Spleen (tissue), 13 donors: Measurements from ENCODE around the gene ZNF189. TPM values are rescaled to one million over a fixed set of nuclear protein-coding genes. Genes with fewer than 3 reads are reported as not detected.

Experiments
- DNase-seq: peaks from one replicate; pipeline ENCODE4 v3.0.0-alpha.2; 2020
- H3K27ac ChIP-seq, 8 donors: fragments of 200-600 bp; sonication (generic) in 7 of 8; 1 replicate in 4 of 8; 2 replicates in 4 of 8; pipeline versions ENCODE4 v1.5.0 to v1.8.0; 2016 to 2021; ENCODE audit warnings: inconsistent platforms in 4 of 8, mild to moderate bottlenecking in 4 of 8, moderate library complexity in 1 of 8
- H3K27me3 ChIP-seq, 7 donors: fragments of 200-600 bp; sonication (generic) in 6 of 7; replicated peaks in 1 of 7; 1 replicate in 4 of 7; 2 replicates in 3 of 7; pipeline versions ENCODE4 v1.5.0 to v1.8.0; 2016 to 2021; ENCODE audit warnings: inconsistent platforms in 3 of 7, mild to moderate bottlenecking in 1 of 7
- H3K36me3 ChIP-seq, 6 donors: fragments of 200-600 bp; sonication (generic) in 5 of 6; 1 replicate in 4 of 6; 2 replicates in 2 of 6; pipeline versions ENCODE4 v1.5.0 to v1.8.0; 2016 to 2021; ENCODE audit warnings: inconsistent platforms in 2 of 6
- H3K4me1 ChIP-seq, 6 donors: fragments of 200-600 bp; sonication (generic) in 5 of 6; 1 replicate in 3 of 6; 2 replicates in 3 of 6; pipeline versions ENCODE4 v1.5.0 to v1.8.0; 2016 to 2021; ENCODE audit warnings: inconsistent platforms in 3 of 6
- H3K4me3 ChIP-seq, 8 donors: fragments of 200-600 bp; sonication (generic) in 7 of 8; 1 replicate in 4 of 8; 2 replicates in 4 of 8; pipeline versions ENCODE4 v1.5.0 to v1.8.0; 2016 to 2021; ENCODE audit warnings: inconsistent platforms in 4 of 8, mild to moderate bottlenecking in 4 of 8, moderate library complexity in 2 of 8
- H3K9me3 ChIP-seq, 8 donors: fragments of 200-600 bp; sonication (generic) in 7 of 8; 1 replicate in 4 of 8; 2 replicates in 4 of 8; pipeline versions ENCODE4 v1.5.0 to v1.8.0; 2016 to 2021; ENCODE audit warnings: inconsistent platforms in 4 of 8
- CTCF ChIP-seq, 11 experiments: fragments of 200-600 bp in 7 of 11; fragments of 450-650 bp in 4 of 11; sonication (generic) in 4 of 11; IDR thresholded peaks in 8 of 11; conservative IDR thresholded peaks in 3 of 11; 1 replicate in 7 of 11; 2 replicates in 4 of 11; pipeline versions ENCODE4 v1.4.0 to v1.8.0; 2016 to 2021; ENCODE audit warnings: antibody characterized with exemption in 11 of 11, inconsistent platforms in 4 of 11, mild to moderate bottlenecking in 1 of 11
- POLR2A ChIP-seq, 3 donors: fragments of 450-650 bp; IDR thresholded peaks; one replicate each; pipeline ENCODE4 v1.5.1; 2017; ENCODE audit warnings: antibody characterized with exemption in 3 of 3, mild to moderate bottlenecking in 1 of 3
- POLR2AphosphoS5 ChIP-seq, 3 donors: sonication (generic); formaldehyde crosslinking; IDR thresholded peaks; one replicate each; pipeline ENCODE4 v1.5.1; 2017; ENCODE audit warnings: antibody characterized with exemption in 3 of 3
- WGBS, 5 donors: extraction: QIAGEN DNeasy Blood & Tissue Kit in 3 of 5; methylation state at CpG; one replicate each; pipeline versions ENCODE4 v1.1.5 to v1.1.7; 2013 to 2018; 5-methylcytosine and 5-hydroxymethylcytosine counted together
- intact Hi-C: fragments of 100-400 bp; cut with DNase I; formaldehyde crosslinking; loops from one replicate; pipeline ENCODE4 v1.15.0; 2023; ENCODE audit warnings: low total_unique reads
- long read RNA-seq, 2 donors: transcript quantifications; one replicate each; lab custom pipeline, GENCODE V29; 2026
- polyA plus RNA-seq, 3 donors: library from polyadenylated mRNA; stranded (reverse); fragments of 200-250 nt; gene quantifications; one replicate each; pipeline ENCODE4 v1.2.1, GENCODE V29; 2013
- total RNA-seq, 7 donors: library from RNA; depleted of rRNA in 3 of 7; stranded (reverse); fragments of >200 nt in 3 of 7; fragmentation: NEBNext Ultra II Directional in 4 of 7; extraction: Animal tissue kit (Norgen Biotek cat#: 25700) in 4 of 7; gene quantifications; one replicate each; pipeline versions ENCODE4 v1.1.0 to v1.2.1, GENCODE V29; 2016 to 2021
- donor health status: healthy with polysubstance abuse.
- donor health status: DM: no; HTN: no; CAD: no; lungs with moderate emphysema.
- donor health status: DM: no; HTN: no; CAD: no.
- donor health status: Bipolar disorder and iron deficiency.
- donor health status: healthy.
- donor health status: DM: no; HTN: no; CAD: no.
- donor health status: DM: yes; HTN: yes; CAD: no.

The ZNF189 gene
- total RNA-seq (10 to 100 TPM; 20.0 to 39.0 (median 27.7) TPM), polyA plus RNA-seq (1 to 10 TPM; 7.1 to 9.8 (median 7.3) TPM)
- long read RNA-seq, donor 1, transcript ZNF189-203 (3 exons, 3,134 nt), result major isoform, 7 of 7 reads
- long read RNA-seq, donor 1, partial matches to known transcripts, result 0 of 7 reads
- long read RNA-seq, donor 1, other reads (novel, unspliced or antisense), result 0 of 7 reads
- long read RNA-seq, donor 2, partial matches to known transcripts, result 0 of 2 reads
- long read RNA-seq, donor 2, other reads (novel, unspliced or antisense), result 0 of 2 reads

GRCh38 chr9:101398068-101398929 lies at the start of gene ZNF189, which contains the start of gene MRPL50:
Gene ZNF189 (plus strand): TSS chr9:101398851. CDS start chr9:101399157, 306 bp downstream.
Gene MRPL50 (minus strand): TSS chr9:101398618. CDS start chr9:101398592, 26 bp downstream.
- peaks cover 3 to 59% (median 31%) of the 10 kb centered on the region in 6 donors for H3K36me3 ChIP-seq
- H3K27me3 ChIP-seq, result no peaks in the 10 kb centered on the region
- H3K27ac ChIP-seq, result peak within 1 kb of the TSS; percentile 78 to 95 (median 88)
- peak within 1 kb of the TSS; percentile 51 to 82 (median 66) for H3K4me3 ChIP-seq
- peaks cover 21 to 71% (median 54%) of the 10 kb centered on the region in 6 donors for H3K4me1 ChIP-seq
- intact Hi-C loops, result loop anchor here (5.0 kb wide), 1 partner anchor 134 kb away; the partner anchor contains the start of gene RNF20
- H3K9me3 ChIP-seq, result peaks cover 2 to 28% (median 11%) of the 10 kb centered on the region in 8 donors
- 0 to 1% (median 0%) methylated on average over 43 to 44 of the region's 44 CpGs for WGBS, 5 donors
- TF ChIP-seq POLR2A (IDR thresholded peaks at IDR 0.05) (peak in 2 of 3 donors; percentile 27 to 59), CTCF (IDR thresholded peaks at IDR 0.05 in 8 of 11, conservative IDR thresholded peaks at IDR 0.05 in 3 of 11) (peak in 2 of 11 experiments; percentile 17 to 30), POLR2AphosphoS5 (IDR thresholded peaks at IDR 0.05) (peak; percentile 92 to 95 (median 94))
- peak; percentile 100 for DNase-seq

- no peaks in the 10 kb centered on the region for H3K9me3 ChIP-seq
- H3K4me1 ChIP-seq, result no peaks in the 10 kb centered on the region
- no peak overlapping the region for H3K4me3 ChIP-seq
- intact Hi-C loops, result no loop called here
- peaks cover 0 to 4% (median 0%) of the 10 kb centered on the region in 7 donors for H3K27me3 ChIP-seq
- H3K36me3 ChIP-seq, result no peaks in the 10 kb centered on the region
- WGBS, 5 donors, result 77 to 94% (median 85%) methylated on average over 1 of the region's 1 CpG
- DNase-seq, result no peak
- no peak overlapping the region for H3K27ac ChIP-seq
- TF ChIP-seq POLR2A (IDR thresholded peaks at IDR 0.05) (no peak), POLR2AphosphoS5 (IDR thresholded peaks at IDR 0.05) (no peak), CTCF (IDR thresholded peaks at IDR 0.05 in 8 of 11, conservative IDR thresholded peaks at IDR 0.05 in 3 of 11) (no peak)
Observed at GRCh38 chr9:101350285-101350684, 48.4 kb upstream of the ZNF189 start.

GRCh38 chr9:101352892-101353463 lies 45.7 kb upstream of the ZNF189 start:
- H3K27me3 ChIP-seq, result no peaks in the 10 kb centered on the region
- no peak overlapping the region for H3K4me3 ChIP-seq
- H3K9me3 ChIP-seq, result no peaks in the 10 kb centered on the region
- intact Hi-C loops, result no loop called here
- no peak for DNase-seq
- TF ChIP-seq POLR2AphosphoS5 (IDR thresholded peaks at IDR 0.05), result no peak
- no peak for TF ChIP-seq CTCF (IDR thresholded peaks at IDR 0.05 in 8 of 11, conservative IDR thresholded peaks at IDR 0.05 in 3 of 11)
- TF ChIP-seq POLR2A (IDR thresholded peaks at IDR 0.05), result no peak
- H3K4me1 ChIP-seq, result no peaks in the 10 kb centered on the region
- 75 to 89% (median 81%) methylated on average over 6 of the region's 6 CpGs for WGBS, 5 donors
- H3K36me3 ChIP-seq, result no peaks in the 10 kb centered on the region
- H3K27ac ChIP-seq, result no peak overlapping the region
